Measurements from ENCODE around the gene SUSD6. TPM values are rescaled to one million over a fixed set of nuclear protein-coding genes. Genes with fewer than 3 reads are reported as not detected.

The SUSD6 gene
- polyA plus RNA-seq, 2 of the 4 experiments (the other 2 are of a cell fraction) = 4.3 to 7.0 TPM

GRCh38 chr14:69763761-69764510 is 152.5 kb downstream of the SUSD6 start:
- Histone ChIP-seq H3K27ac (no peak overlapping the region), H3K4me3 (no peak overlapping the region), H3K4me1 (peaks cover 7% of the 10 kb centered on the region; the same call in 2 of the 3 replicates), H3K4me2 (no peak overlapping the region), H3K9me3 (no peaks in the 10 kb centered on the region)
- WGBS (ENCODE audit: missing lambda C conversion rate) = 64% methylated on average over 6 of the region's 6 CpGs
- ATAC-seq = no peak
- no peak for FAIRE-seq
- POLR2A ChIA-PET = no interaction called here
- no peak for DNase-seq (ENCODE audit: low read depth in 1 of 2, low spot score in 1 of 2)
- CTCF ChIA-PET = no interaction called here
- TF ChIP-seq ZFP36 (IDR thresholded peaks at IDR 0.05; ENCODE audit: borderline replicate concordance, partially characterized antibody) (no peak), PBX3 (IDR thresholded peaks at IDR 0.05) (no peak), GATA3 (IDR thresholded peaks at IDR 0.05; ENCODE audit: borderline replicate concordance) (no peak), CEBPB (IDR thresholded peaks at IDR 0.05) (no peak), EP300 (IDR thresholded peaks at IDR 0.05) (no peak), MYC (IDR thresholded peaks at IDR 0.05; ENCODE audit: borderline replicate concordance, low read length) (no peak), BHLHE40 (IDR thresholded peaks at IDR 0.05; ENCODE audit: low read depth, low read length) (no peak)

Other genes with a start within 250 kb of the SUSD6 start
- 302 and 377 TPM in 2 replicates for gene ERH, start 213.3 kb upstream of the SUSD6 start, polyA plus RNA-seq (2011; rRNA removed)
- 538 to 588 TPM (median 562 TPM) in 3 replicates for gene ERH, start 213.3 kb upstream of the SUSD6 start, polyA plus RNA-seq (2017; fragmentation: RNase III; extraction: RNeasy Plus Mini Kit Qiagen cat#74134 plus additional on column Dnase treatment)
- 116 and 125 TPM in 2 replicates for gene SLC39A9, start 212.9 kb upstream of the SUSD6 start, polyA plus RNA-seq (2011; rRNA removed)
- gene SLC39A9, start 212.9 kb upstream of the SUSD6 start, polyA plus RNA-seq (2017; fragmentation: RNase III; extraction: RNeasy Plus Mini Kit Qiagen cat#74134 plus additional on column Dnase treatment) = 40.6 to 42.1 TPM (median 41.7 TPM) in 3 replicates
- 0.01 and 0.03 TPM in 2 replicates for gene PLEKHD1, start 126.9 kb upstream of the SUSD6 start, polyA plus RNA-seq (2011; rRNA removed)
- 0.03 to 0.05 TPM (median 0.04 TPM) in 3 replicates for gene PLEKHD1, start 126.9 kb upstream of the SUSD6 start, polyA plus RNA-seq (2017; fragmentation: RNase III; extraction: RNeasy Plus Mini Kit Qiagen cat#74134 plus additional on column Dnase treatment)
- gene CCDC177, start 36.7 kb upstream of the SUSD6 start, polyA plus RNA-seq (2011; rRNA removed) = not detected in 2 replicates
- gene CCDC177, start 36.7 kb upstream of the SUSD6 start, polyA plus RNA-seq (2017; fragmentation: RNase III; extraction: RNeasy Plus Mini Kit Qiagen cat#74134 plus additional on column Dnase treatment) = not detected in 3 replicates
- gene SRSF5, start 155.5 kb downstream of the SUSD6 start, polyA plus RNA-seq (2011; rRNA removed) = 184 and 355 TPM in 2 replicates
- 259 to 324 TPM (median 285 TPM) in 3 replicates for gene SRSF5, start 155.5 kb downstream of the SUSD6 start, polyA plus RNA-seq (2017; fragmentation: RNase III; extraction: RNeasy Plus Mini Kit Qiagen cat#74134 plus additional on column Dnase treatment)
- gene SLC10A1, start 185.6 kb downstream of the SUSD6 start, polyA plus RNA-seq (2011; rRNA removed) = not detected in 2 replicates
- gene SLC10A1, start 185.6 kb downstream of the SUSD6 start, polyA plus RNA-seq (2017; fragmentation: RNase III; extraction: RNeasy Plus Mini Kit Qiagen cat#74134 plus additional on column Dnase treatment) = not detected in 3 replicates